ENCODE results near the gene POLD2.

DNA sequence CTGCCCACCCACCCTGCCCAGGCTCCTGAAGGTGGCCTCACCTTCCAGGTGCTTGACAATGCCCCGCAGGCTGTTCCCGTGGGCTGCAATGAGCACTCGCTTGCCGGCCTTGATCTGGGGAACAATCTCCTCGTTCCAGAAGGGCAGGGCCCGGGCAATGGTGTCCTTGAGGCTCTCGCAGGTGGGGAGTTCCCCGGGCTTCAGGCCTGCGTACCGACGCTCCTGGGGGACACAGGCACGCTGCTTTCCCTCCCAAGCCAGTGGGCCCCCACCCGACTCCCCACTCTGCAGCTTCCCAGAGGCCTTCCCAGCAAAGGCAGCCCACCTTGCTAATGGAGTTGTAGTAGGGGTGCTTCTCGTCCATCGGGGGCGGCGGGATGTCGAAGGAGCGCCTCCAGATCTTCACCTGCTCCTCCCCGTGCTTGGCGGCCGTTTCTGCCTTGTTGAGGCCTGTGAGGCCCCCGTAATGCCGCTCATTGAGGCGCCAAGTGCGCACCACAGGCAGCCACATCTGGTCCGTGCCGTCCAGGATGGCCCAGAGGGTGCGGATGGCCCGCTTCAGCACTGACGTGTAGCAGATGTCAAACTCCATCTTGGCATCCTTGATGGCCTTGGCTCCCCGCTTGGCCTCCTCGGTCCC lies 58.4 kb downstream of the POLD2 start:
- TF ChIP-seq EZH2phosphoT487 (IDR thresholded peaks at IDR 0.05; ENCODE audit: insufficient read depth, low read depth), result no peak
- TF ChIP-seq EZH2 (IDR thresholded peaks at IDR 0.05; ENCODE audit: insufficient read depth, poor library complexity, severe bottlenecking), result no peak

Measured in GM23248 (cell line).